OCI-LY1 (cell line): ENCODE results near the gene TIMM21.

Source experiments
- EZH2 ChIP-seq: fragments of 200-600 bp; sonication (generic), shearing (Covaris generic); IDR thresholded peaks from 2 replicates; pipeline ENCODE4 v1.8.0; 2017; ENCODE audit warnings: borderline replicate concordance, mixed run types, mild to moderate bottlenecking, antibody characterized with exemption, low read length, moderate library complexity, mixed read lengths
- TF ChIP-seq, protein P1 (sequence below): fragments of 200-600 bp; sonication (generic), shearing (Covaris generic); IDR thresholded peaks from 2 replicates; pipeline ENCODE4 v1.5.1; 2017; ENCODE audit warnings: mild to moderate bottlenecking, antibody characterized with exemption, low read length, moderate library complexity, mixed read lengths

DNA sequence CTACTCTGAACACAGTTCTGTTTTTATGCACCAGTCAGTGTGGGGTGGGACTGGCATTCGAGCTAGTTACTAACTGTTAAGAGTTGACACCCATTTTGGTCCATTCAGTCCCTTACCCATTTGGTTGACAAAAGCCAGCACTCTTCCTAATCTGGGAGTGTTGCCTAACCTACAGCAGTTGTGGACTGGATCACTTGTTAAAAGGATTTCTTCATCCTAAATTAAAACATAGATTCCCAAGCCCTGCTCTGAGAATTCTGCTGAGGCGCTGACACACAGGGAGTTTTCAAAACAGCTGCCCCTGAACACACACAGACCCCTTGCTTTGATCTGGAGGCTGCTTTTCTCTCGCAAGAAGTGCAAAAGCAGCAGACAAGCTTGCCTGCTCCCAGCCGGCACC lies 6.4 kb downstream of the TIMM21 start:
- TF ChIP-seq, protein P1, sequence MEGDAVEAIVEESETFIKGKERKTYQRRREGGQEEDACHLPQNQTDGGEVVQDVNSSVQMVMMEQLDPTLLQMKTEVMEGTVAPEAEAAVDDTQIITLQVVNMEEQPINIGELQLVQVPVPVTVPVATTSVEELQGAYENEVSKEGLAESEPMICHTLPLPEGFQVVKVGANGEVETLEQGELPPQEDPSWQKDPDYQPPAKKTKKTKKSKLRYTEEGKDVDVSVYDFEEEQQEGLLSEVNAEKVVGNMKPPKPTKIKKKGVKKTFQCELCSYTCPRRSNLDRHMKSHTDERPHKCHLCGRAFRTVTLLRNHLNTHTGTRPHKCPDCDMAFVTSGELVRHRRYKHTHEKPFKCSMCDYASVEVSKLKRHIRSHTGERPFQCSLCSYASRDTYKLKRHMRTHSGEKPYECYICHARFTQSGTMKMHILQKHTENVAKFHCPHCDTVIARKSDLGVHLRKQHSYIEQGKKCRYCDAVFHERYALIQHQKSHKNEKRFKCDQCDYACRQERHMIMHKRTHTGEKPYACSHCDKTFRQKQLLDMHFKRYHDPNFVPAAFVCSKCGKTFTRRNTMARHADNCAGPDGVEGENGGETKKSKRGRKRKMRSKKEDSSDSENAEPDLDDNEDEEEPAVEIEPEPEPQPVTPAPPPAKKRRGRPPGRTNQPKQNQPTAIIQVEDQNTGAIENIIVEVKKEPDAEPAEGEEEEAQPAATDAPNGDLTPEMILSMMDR: no peak
- no peak for TF ChIP-seq EZH2
